MCF 10A (cell line): ENCODE measurements around the gene MALSU1. TPM values are rescaled to one million over a fixed set of nuclear protein-coding genes. Genes with fewer than 3 reads are reported as not detected.
"Not testable (repeated sequence)": the region's sequence is repeated elsewhere in the genome, so short reads cannot be mapped to it uniquely, and the experiment has no call there.

Experiments used
- BruUV-seq: library from RNA; stranded (reverse); fragments of 400-500 nt; replicated peaks from 2 replicates; lab custom pipeline; 2021; lab: Mats Ljungman, UMichigan
- CTCF ChIA-PET: fragments of 300-600 bp; sonication (Branson Sonifier 250); formaldehyde crosslinking; extraction: SDS; loops from one replicate; lab custom pipeline; 2021; ENCODE audit warnings: antibody characterized with exemption, inconsistent platforms; lab: Yijun Ruan, JAX
- POLR2A ChIA-PET: fragments of 300-600, 350-650 bp; sonication (Branson Sonifier 250); formaldehyde crosslinking; extraction: SDS; loops from one replicate; lab custom pipeline; 2020; ENCODE audit warnings: antibody characterized with exemption, inconsistent platforms; lab: Yijun Ruan, JAX
- DNase-seq: peaks from one replicate; pipeline ENCODE4 v3.0.0-alpha.2; 2018; ENCODE audit not compliant: unreplicated experiment
- H3K27ac Mint-ChIP-seq: one replicate; pipeline ENCODE4 v1.8.0; 2022; ENCODE audit warnings: mild to moderate bottlenecking, low read depth, mixed read lengths; ENCODE audit not compliant: unreplicated experiment
- H3K27me3 Mint-ChIP-seq: one replicate; pipeline ENCODE4 v1.8.0; 2022; ENCODE audit warnings: mixed read lengths; ENCODE audit not compliant: insufficient read depth, unreplicated experiment
- H3K36me3 Mint-ChIP-seq: one replicate; pipeline ENCODE4 v1.8.0; 2022; ENCODE audit warnings: mild to moderate bottlenecking, moderate library complexity, mixed read lengths; ENCODE audit not compliant: insufficient read depth, unreplicated experiment
- H3K4me1 Mint-ChIP-seq: one replicate; pipeline ENCODE4 v1.8.0; 2022; ENCODE audit warnings: mixed read lengths; ENCODE audit not compliant: insufficient read depth, unreplicated experiment
- H3K4me3 Mint-ChIP-seq: one replicate; pipeline ENCODE4 v1.8.0; 2022; ENCODE audit warnings: mild to moderate bottlenecking, moderate library complexity, mixed read lengths; ENCODE audit not compliant: unreplicated experiment
- H3K9me3 Mint-ChIP-seq: one replicate; pipeline ENCODE4 v1.8.0; 2022; ENCODE audit warnings: mixed read lengths; ENCODE audit not compliant: unreplicated experiment
- CTCF ChIP-seq: fragments of 200-600 bp; IDR thresholded peaks from one replicate; pipeline ENCODE4 v1.8.0; 2022; ENCODE audit warnings: antibody characterized with exemption, mild to moderate bottlenecking; ENCODE audit not compliant: unreplicated experiment
- intact Hi-C: fragments of 100-400 bp; cut with micrococcal nuclease; formaldehyde crosslinking; loops from 2 replicates; pipeline ENCODE4 v1.14.1; 2022
- total RNA-seq: library from RNA; stranded (reverse); gene quantifications from 2 replicates; pipeline ENCODE4 v1.2.3, GENCODE V29; 2022

Gene MALSU1
- total RNA-seq, 1 experiment from 2014 or later = 64.8 TPM

- H3K9me3 Mint-ChIP-seq = no peaks in the 10 kb centered on the region
- no peak for TF ChIP-seq CTCF
- peak overlapping the region; percentile 71 for H3K27ac Mint-ChIP-seq
- POLR2A ChIA-PET = interaction anchor here (0.5 to 4.1 kb wide), 19 partner anchors 9 to 233 kb away, joined by 3 to 49 read pairs (median 4); no protein-coding TSS in a partner anchor
- peaks cover 23% of the 10 kb centered on the region for H3K4me1 Mint-ChIP-seq
- H3K27me3 Mint-ChIP-seq = no peaks in the 10 kb centered on the region
- no TSS peak for BruUV-seq
- no peak for DNase-seq
- H3K4me3 Mint-ChIP-seq = peak overlapping the region; percentile 93
- intact Hi-C loops = no loop called here
- peaks cover 33% of the 10 kb centered on the region for H3K36me3 Mint-ChIP-seq
- CTCF ChIA-PET = interaction anchor here (0.7 to 2.7 kb wide), 6 partner anchors 21 to 411 kb away, joined by 3 to 12 read pairs (median 4); no protein-coding TSS in a partner anchor
Observed at GRCh38 chr7:23299770-23300300, 696 bp downstream of the MALSU1 start.

- no TSS peak for BruUV-seq
- no peaks in the 10 kb centered on the region for H3K9me3 Mint-ChIP-seq
- CTCF ChIA-PET = no interaction called here
- intact Hi-C loops = no loop called here
- no peak for TF ChIP-seq CTCF
- no peak overlapping the region for H3K4me3 Mint-ChIP-seq
- H3K36me3 Mint-ChIP-seq = peaks cover 69% of the 10 kb centered on the region
- H3K27ac Mint-ChIP-seq = no peak overlapping the region
- POLR2A ChIA-PET = no interaction called here
- no peak for DNase-seq
- no peaks in the 10 kb centered on the region for H3K27me3 Mint-ChIP-seq
- H3K4me1 Mint-ChIP-seq = peaks cover 10% of the 10 kb centered on the region
Observed at GRCh38 chr7:23306936-23307521, 7.9 kb downstream of the MALSU1 start.

- no peak for TF ChIP-seq CTCF
- ChIA-PET CTCF (no interaction called here), POLR2A (interaction anchor here (1.0 kb wide), 2 partner anchors 9 kb away, joined by 3 to 4 read pairs; no protein-coding TSS in a partner anchor)
- no peak for DNase-seq
- intact Hi-C loops = no loop called here
- Mint-ChIP-seq H3K36me3 (peaks cover 57% of the 10 kb centered on the region), H3K4me1 (no peaks in the 10 kb centered on the region), H3K9me3 (no peaks in the 10 kb centered on the region), H3K27ac (no peak overlapping the region), H3K4me3 (no peak overlapping the region), H3K27me3 (no peaks in the 10 kb centered on the region)
- BruUV-seq = no TSS peak
Observed at GRCh38 chr7:23308754-23309153, 9.6 kb downstream of the MALSU1 start.

- intact Hi-C loops, H3K27me3 Mint-ChIP-seq, H3K27ac Mint-ChIP-seq, H3K4me1 Mint-ChIP-seq, BruUV-seq, H3K9me3 Mint-ChIP-seq, H3K4me3 Mint-ChIP-seq, DNase-seq: not testable (repeated sequence)
- peaks cover 44% of the 10 kb centered on the region for H3K36me3 Mint-ChIP-seq
- ChIA-PET POLR2A (interaction anchor here (1.2 to 2.8 kb wide), 4 partner anchors 13 to 35 kb away, joined by 4 to 12 read pairs (median 4); partner anchors contain the start of gene MALSU1), CTCF (interaction anchor here (1.3 kb wide), 1 partner anchor 46 kb away, joined by 3 read pairs; no protein-coding TSS in a partner anchor)
Observed at GRCh38 chr7:23312141-23312540, 13.0 kb downstream of the MALSU1 start.
